ENCODE data around the gene ELANE.

ELANE gene

DNA sequence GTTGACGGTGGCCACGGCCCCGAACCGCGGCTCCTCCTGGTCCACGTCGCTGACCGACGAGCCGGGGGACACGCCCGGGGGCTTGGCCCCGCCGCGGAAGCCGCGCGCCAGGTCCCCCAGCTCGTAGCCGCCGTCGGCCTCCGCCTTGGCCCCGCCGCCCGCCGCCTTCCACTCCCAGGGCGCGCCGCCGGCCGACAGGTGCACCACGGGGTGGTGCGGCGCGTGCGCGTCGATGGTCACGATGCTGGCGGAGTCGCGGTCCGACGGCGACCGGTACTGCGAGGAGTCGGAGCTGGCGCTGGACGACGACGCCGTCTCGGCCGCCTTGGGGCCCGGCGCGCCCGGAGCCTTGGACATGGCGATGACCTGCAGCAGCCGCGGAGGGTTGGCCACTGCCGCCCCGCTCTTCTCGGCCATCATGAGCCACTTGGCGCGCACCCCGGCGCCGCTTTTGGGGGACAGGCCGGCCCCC lies 39.3 kb upstream of the ELANE start:
- no peaks in the 10 kb centered on the region for H3K27me3 ChIP-seq
- H3K36me3 ChIP-seq, result peaks cover 49 to 58% (median 54%) of the 10 kb centered on the region in 3 donors
- no peak for DNase-seq
- H3K4me3 ChIP-seq, result no peak overlapping the region
- no peaks in the 10 kb centered on the region for H3K4me1 ChIP-seq
- no peaks in the 10 kb centered on the region for H3K9me3 ChIP-seq
- no peak overlapping the region for H3K27ac ChIP-seq
- intact Hi-C loops (cut with DNase I; ENCODE audit: low total_unique reads), result no loop called here
- TF ChIP-seq, protein P1, sequence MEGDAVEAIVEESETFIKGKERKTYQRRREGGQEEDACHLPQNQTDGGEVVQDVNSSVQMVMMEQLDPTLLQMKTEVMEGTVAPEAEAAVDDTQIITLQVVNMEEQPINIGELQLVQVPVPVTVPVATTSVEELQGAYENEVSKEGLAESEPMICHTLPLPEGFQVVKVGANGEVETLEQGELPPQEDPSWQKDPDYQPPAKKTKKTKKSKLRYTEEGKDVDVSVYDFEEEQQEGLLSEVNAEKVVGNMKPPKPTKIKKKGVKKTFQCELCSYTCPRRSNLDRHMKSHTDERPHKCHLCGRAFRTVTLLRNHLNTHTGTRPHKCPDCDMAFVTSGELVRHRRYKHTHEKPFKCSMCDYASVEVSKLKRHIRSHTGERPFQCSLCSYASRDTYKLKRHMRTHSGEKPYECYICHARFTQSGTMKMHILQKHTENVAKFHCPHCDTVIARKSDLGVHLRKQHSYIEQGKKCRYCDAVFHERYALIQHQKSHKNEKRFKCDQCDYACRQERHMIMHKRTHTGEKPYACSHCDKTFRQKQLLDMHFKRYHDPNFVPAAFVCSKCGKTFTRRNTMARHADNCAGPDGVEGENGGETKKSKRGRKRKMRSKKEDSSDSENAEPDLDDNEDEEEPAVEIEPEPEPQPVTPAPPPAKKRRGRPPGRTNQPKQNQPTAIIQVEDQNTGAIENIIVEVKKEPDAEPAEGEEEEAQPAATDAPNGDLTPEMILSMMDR (IDR thresholded peaks at IDR 0.05), result no peak

DNA sequence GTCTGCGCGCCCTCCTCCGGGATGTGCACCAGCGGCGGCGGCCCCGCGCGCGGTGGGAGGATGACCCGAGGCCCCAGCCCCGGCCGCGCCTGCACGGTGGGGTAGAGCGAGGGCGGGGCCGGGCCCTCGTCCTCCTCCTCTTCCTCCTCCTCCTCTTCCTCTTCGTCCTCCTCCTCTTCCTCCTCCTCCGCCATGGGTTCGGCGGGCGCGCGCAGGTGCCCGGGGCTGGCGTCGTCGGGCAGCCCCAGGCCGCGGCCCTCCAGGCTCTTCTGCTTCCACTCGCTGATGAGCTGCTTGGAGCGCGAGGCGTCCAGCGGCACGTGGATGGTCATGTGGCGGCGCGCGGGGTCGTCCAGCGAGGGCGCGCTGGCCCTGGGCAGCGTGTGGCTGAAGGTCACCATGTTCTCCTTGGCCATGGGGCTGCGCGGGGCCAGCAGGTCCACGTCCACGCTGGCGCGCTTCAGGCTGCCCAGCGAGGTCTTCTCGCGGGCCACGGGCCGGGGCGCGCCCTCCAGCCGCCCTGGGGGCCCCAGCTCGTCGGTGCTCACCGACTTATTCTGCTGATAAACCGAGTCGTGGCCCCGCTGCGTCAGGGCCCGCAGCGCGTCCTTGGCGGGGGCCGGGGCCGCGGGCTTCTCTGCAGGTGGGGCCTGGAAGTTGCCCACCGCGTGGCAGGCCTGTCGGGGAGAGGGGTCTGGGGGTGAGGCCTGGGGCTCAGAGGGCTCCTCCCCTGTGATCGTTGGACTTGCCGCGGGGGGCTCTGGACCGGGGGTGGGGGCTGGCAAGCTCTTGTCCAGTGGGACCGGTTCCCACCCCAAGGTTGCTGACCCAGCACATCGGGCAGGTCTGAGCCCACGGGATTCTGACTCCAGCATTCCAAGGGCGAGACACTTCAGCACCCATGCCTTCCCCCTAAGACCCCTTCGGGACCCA lies 38.6 kb upstream of the ELANE start:
- TF ChIP-seq, protein P1 (IDR thresholded peaks at IDR 0.05), result no peak
- H3K36me3 ChIP-seq, result peaks cover 42 to 51% (median 47%) of the 10 kb centered on the region in 3 donors
- H3K27me3 ChIP-seq, result no peaks in the 10 kb centered on the region
- no peak for DNase-seq
- no peak overlapping the region for H3K4me3 ChIP-seq
- no peaks in the 10 kb centered on the region for H3K4me1 ChIP-seq
- intact Hi-C loops (cut with DNase I; ENCODE audit: low total_unique reads), result no loop called here
- H3K27ac ChIP-seq, result no peak overlapping the region
- no peaks in the 10 kb centered on the region for H3K9me3 ChIP-seq

DNA sequence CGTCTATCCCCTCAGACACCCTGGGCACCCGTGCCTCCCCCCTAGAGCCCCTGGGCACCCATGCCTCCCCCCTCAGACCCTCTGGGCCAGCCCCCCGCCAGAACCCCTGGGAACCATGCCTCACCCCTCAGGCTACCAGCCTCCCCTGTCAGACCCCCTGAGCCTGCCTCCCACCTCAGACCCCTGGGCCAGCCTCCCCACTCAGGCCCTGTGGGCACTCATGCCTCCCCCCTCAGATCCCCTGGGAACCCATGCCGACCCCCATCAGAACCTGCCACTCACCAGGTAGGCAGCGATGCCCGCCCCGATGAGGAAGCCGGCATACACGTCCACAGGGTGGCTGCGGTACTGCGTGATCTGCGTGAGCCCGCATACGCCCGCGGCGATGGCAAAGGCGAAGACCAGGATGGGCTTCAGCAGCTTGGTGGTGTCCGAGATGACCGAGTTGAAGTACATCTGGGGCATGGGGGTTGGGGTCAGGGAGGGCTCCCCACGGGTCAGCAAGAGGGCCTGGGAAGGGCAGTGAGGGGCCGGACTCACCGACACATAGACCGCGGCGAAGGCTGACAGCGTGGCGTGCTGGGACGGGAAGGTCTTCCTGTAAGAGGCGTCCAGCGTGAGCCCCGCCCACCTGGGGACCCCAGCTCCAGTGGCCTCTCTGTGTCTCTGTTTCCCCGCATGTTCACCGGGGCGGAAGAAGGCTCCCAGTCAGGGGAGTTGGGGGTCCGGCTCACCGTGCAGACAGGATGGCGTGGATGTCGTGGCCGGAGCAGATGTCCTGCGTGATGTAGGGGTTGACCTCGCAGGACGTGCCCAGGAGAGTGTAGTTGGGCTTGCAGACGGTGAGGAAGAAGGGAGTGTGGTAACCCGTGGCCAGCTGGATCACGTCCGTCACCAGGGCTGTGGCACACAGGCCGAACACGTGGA lies 37.7 kb upstream of the ELANE start:
- no peaks in the 10 kb centered on the region for H3K9me3 ChIP-seq
- no peak for DNase-seq
- TF ChIP-seq, protein P1 (IDR thresholded peaks at IDR 0.05), result no peak

DNA sequence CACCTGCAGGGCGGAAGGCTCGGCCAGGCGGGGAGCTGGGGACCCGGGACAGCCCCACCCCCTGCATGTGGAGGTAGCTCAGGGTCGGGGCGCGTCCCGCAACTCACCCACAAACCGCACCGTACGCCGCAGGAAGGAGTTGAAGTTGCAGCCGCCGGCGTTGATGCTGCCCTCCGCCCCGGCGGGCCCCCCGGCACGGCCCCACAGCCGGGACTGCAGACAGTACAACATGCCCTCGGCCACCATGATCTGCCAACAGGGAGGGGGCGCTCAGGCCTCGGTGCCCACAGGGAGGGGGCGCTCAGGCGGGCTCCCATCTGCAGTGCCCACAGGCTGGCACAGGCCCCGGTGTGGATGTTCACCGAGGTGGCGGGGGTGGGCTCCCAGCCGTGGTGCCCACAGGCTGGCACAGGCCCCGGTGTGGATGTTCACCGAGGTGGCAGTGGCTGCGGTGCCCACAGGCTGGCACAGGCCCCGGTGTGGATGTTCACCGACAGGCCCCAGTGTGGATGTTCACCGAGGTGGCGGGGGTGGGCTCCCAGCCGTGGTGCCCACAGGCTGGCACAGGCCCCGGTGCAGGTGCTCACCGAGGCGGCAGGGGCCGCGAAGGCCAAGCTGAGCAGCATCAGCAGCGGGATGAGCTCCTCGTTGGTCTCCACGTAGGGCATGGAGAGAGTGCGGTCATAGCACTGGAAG lies 36.9 kb upstream of the ELANE start:
- H3K4me1 ChIP-seq, result no peaks in the 10 kb centered on the region
- peaks cover 26 to 34% (median 30%) of the 10 kb centered on the region in 3 donors for H3K36me3 ChIP-seq
- H3K4me3 ChIP-seq, result no peak overlapping the region
- TF ChIP-seq, protein P1 (IDR thresholded peaks at IDR 0.05), result no peak
- DNase-seq, result no peak
- no peaks in the 10 kb centered on the region for H3K27me3 ChIP-seq
- H3K27ac ChIP-seq, result no peak overlapping the region
- no peaks in the 10 kb centered on the region for H3K9me3 ChIP-seq
- intact Hi-C loops (cut with DNase I; ENCODE audit: low total_unique reads), result no loop called here

More for the DNA sequence above, 37.7 kb upstream of the ELANE start:
- Histone ChIP-seq H3K4me1 (no peaks in the 10 kb centered on the region), H3K36me3 (peaks cover 34 to 42% (median 38%) of the 10 kb centered on the region in 3 donors), H3K27me3 (no peaks in the 10 kb centered on the region), H3K4me3 (no peak overlapping the region), H3K27ac (no peak overlapping the region)
- intact Hi-C loops (cut with DNase I; ENCODE audit: low total_unique reads), result no loop called here

Data from tibial artery (tissue), 4 donors.